K562 (cell line): ENCODE measurements around the gene SETD4. TPM values are rescaled to one million over a fixed set of nuclear protein-coding genes. Genes with fewer than 3 reads are reported as not detected.

Experiments
- BHLHE40 ChIP-seq: IDR thresholded peaks from 2 replicates; pipeline ENCODE4 v1.6.1; 2011; ENCODE audit warnings: low read length, improper control_type of control experiment
- DDX20 ChIP-seq: fragments of 450-650 bp; IDR thresholded peaks from 2 replicates; pipeline ENCODE4 v1.6.1; 2016; ENCODE audit warnings: missing genetic modification characterization, low read depth, mild to moderate bottlenecking, missing compliant biosample characterization, moderate library complexity
- FIP1L1 ChIP-seq: fragments of 200-400 bp; formaldehyde crosslinking; IDR thresholded peaks from 2 replicates; pipeline ENCODE4 v1.6.1; 2018; ENCODE audit warnings: mild to moderate bottlenecking, low read depth, low read length; ENCODE audit not compliant: poor library complexity, severe bottlenecking
- MYC ChIP-seq, 2 experiments: fragments of 250-450 bp in 1 of 2; sonication (Bioruptor Pico) in 1 of 2; IDR thresholded peaks; 2 replicates each; pipeline versions ENCODE4 v1.5.1 to v1.6.1; 2012 to 2021; ENCODE audit warnings: low read depth in 2 of 2, borderline replicate concordance in 1 of 2, improper control_type of control experiment in 1 of 2, low read length in 1 of 2, mild to moderate bottlenecking in 1 of 2, moderate library complexity in 1 of 2
- PHF8 ChIP-seq: fragments of 200-600 bp; sonication (generic); IDR thresholded peaks from 2 replicates; pipeline ENCODE4 v1.6.1; 2012; ENCODE audit warnings: mixed run types, mild to moderate bottlenecking, inconsistent platforms, low read length, moderate library complexity, borderline replicate concordance
- RAD21 ChIP-seq, 2 experiments: fragments of 250-450 bp in 1 of 2; fragments of 450-650 bp in 1 of 2; sonication (Bioruptor Pico) in 1 of 2; formaldehyde crosslinking in 1 of 2; IDR thresholded peaks in 1 of 2; conservative IDR thresholded peaks in 1 of 2; 2 replicates each; pipeline versions ENCODE4 v1.4.0 to v1.8.0; 2020 to 2022; ENCODE audit warnings: mild to moderate bottlenecking in 2 of 2, moderate library complexity in 1 of 2
- STAG1 ChIP-seq: sonication (generic); formaldehyde crosslinking; IDR thresholded peaks from 2 replicates; pipeline ENCODE4 v1.5.0; 2020; ENCODE audit warnings: missing genetic modification reagents, borderline replicate concordance
- ZNF140 ChIP-seq: fragments of 250-450 bp; sonication (Bioruptor Pico); IDR thresholded peaks from 2 replicates; pipeline ENCODE4 v1.8.0; 2021; ENCODE audit warnings: moderate library complexity, mild to moderate bottlenecking, inconsistent platforms
- polyA plus RNA-seq, 8 experiments: library from polyadenylated mRNA; depleted of rRNA in 4 of 8; stranded (reverse) in 5 of 8; unstranded in 3 of 8; fragments of >200 nt; fragmentation: Nextera tagmentation in 2 of 8; fragmentation: Illumina TruSeq in 1 of 8; extraction: Ambion mirVana in 2 of 8; extraction: Trizol in 1 of 8; gene quantifications; 2 replicates each; pipeline versions ENCODE4 v1.2.1 to v1.2.3, GENCODE V29; 2011 to 2014; ENCODE audit warnings: inconsistent platforms in 1 of 8, missing spikeins in 1 of 8
- total RNA-seq, 7 experiments: library from RNA; depleted of rRNA in 6 of 7; stranded (reverse); fragments of >200 nt in 6 of 7; fragmentation: Illumina TruSeq in 2 of 7; extraction: Trizol in 2 of 7; gene quantifications; 2 replicates each; pipeline versions ENCODE4 v1.2.1 to v1.2.3, GENCODE V29; 2011 to 2021; ENCODE audit warnings: low replicate concordance in 1 of 7
- TF ChIP-seq, protein P1 (sequence below), 2 experiments: fragments of 450-650 bp; formaldehyde crosslinking in 1 of 2; IDR thresholded peaks; 2 replicates each; pipeline versions ENCODE4 v1.4.0 to v1.6.1; 2014 to 2020; ENCODE audit warnings: mild to moderate bottlenecking in 2 of 2, borderline replicate concordance in 1 of 2, low read depth in 1 of 2
- TF ChIP-seq, protein P2 (sequence below): fragments of 450-650 bp; formaldehyde crosslinking; IDR thresholded peaks from 2 replicates; pipeline ENCODE4 v1.4.0; 2020; ENCODE audit warnings: mild to moderate bottlenecking, moderate library complexity
- TF ChIP-seq, protein P3 (sequence below): sonication (generic); IDR thresholded peaks from 2 replicates; pipeline ENCODE4 v1.6.1; 2016
- TF ChIP-seq, protein P4 (sequence below), 2 experiments: fragments of 250-450 bp in 1 of 2; fragments of 450-650 bp in 1 of 2; sonication (Bioruptor Pico) in 1 of 2; IDR thresholded peaks; 2 replicates each; pipeline versions ENCODE4 v1.6.1 to v1.8.0; 2016 to 2021; ENCODE audit warnings: mild to moderate bottlenecking in 2 of 2, moderate library complexity in 2 of 2, missing compliant biosample characterization in 1 of 2, missing genetic modification characterization in 1 of 2

The SETD4 gene
- total and polyA plus RNA-seq, 9 of the 15 experiments (the other 6 are each of a cell fraction or from before 2014, with no cell fraction given): 16.1 to 51.3 (median 25.7) TPM

DNA sequence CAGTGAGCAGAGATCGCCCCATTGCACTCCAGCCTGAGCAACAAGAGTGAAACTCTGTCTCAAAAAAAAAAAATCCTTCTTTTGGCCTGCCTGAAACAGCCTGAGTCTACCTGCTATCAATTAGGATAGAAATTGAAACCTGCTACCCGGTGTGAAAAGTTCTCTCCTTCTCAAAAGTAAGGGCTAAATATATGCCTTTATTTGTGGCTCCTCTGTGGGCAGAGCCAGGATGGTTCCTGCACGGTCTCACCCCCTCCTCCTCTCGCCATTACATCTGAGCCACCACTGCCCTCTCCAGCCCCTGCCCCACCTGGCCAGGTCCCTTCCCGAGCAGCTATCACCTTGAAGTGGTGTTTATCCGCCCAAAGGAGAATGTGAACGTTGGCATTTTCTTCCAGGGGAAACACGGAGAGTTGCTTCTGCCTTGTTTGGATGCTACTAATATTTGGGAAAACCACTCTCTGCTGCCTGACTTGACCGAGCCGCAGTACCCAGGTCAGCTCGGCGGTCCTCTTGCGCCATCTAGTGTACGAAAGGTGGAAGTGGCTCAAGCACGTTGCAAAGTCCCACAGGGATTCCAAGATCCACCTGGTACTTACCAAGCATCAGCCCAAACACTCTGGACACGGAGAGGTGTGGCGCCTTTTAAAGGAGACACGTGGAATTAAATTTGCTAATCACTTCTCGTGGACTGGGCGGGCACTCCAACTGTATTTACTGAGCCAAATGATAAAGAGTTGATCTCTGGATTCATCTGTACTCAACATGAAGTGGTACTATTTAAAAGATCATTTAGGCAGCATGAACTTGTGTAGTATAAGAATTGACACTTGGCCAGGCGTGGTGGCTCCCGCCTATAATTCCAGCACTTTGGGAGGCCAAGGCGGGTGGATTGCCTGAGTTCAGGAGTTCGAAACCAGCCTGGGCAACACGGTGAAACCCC lies 31.9 kb downstream of the SETD4 start (continued):
- TF ChIP-seq, protein P1, sequence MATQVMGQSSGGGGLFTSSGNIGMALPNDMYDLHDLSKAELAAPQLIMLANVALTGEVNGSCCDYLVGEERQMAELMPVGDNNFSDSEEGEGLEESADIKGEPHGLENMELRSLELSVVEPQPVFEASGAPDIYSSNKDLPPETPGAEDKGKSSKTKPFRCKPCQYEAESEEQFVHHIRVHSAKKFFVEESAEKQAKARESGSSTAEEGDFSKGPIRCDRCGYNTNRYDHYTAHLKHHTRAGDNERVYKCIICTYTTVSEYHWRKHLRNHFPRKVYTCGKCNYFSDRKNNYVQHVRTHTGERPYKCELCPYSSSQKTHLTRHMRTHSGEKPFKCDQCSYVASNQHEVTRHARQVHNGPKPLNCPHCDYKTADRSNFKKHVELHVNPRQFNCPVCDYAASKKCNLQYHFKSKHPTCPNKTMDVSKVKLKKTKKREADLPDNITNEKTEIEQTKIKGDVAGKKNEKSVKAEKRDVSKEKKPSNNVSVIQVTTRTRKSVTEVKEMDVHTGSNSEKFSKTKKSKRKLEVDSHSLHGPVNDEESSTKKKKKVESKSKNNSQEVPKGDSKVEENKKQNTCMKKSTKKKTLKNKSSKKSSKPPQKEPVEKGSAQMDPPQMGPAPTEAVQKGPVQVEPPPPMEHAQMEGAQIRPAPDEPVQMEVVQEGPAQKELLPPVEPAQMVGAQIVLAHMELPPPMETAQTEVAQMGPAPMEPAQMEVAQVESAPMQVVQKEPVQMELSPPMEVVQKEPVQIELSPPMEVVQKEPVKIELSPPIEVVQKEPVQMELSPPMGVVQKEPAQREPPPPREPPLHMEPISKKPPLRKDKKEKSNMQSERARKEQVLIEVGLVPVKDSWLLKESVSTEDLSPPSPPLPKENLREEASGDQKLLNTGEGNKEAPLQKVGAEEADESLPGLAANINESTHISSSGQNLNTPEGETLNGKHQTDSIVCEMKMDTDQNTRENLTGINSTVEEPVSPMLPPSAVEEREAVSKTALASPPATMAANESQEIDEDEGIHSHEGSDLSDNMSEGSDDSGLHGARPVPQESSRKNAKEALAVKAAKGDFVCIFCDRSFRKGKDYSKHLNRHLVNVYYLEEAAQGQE (IDR thresholded peaks at IDR 0.05; ENCODE audit: borderline replicate concordance): peak; percentile 85
- TF ChIP-seq, protein P1 (CRISPR knock-in tag; IDR thresholded peaks at IDR 0.05; ENCODE audit: low read depth): no peak
- TF ChIP-seq BHLHE40: peak; percentile 62
- TF ChIP-seq DDX20 (tag): no peak
- TF ChIP-seq RAD21 (CRISPR knock-in tag; conservative IDR thresholded peaks at IDR 0.05 in 1 of 2, IDR thresholded peaks at IDR 0.05 in 1 of 2): peak; percentile 95 to 96
- TF ChIP-seq MYC (IDR thresholded peaks at IDR 0.05; ENCODE audit: low read depth, low read length): peak; percentile 73
- TF ChIP-seq MYC (CRISPR knock-in tag; IDR thresholded peaks at IDR 0.05; ENCODE audit: borderline replicate concordance, low read depth): no peak
- peak; percentile 96 for TF ChIP-seq STAG1 (CRISPR knock-in tag)
- TF ChIP-seq, protein P2, sequence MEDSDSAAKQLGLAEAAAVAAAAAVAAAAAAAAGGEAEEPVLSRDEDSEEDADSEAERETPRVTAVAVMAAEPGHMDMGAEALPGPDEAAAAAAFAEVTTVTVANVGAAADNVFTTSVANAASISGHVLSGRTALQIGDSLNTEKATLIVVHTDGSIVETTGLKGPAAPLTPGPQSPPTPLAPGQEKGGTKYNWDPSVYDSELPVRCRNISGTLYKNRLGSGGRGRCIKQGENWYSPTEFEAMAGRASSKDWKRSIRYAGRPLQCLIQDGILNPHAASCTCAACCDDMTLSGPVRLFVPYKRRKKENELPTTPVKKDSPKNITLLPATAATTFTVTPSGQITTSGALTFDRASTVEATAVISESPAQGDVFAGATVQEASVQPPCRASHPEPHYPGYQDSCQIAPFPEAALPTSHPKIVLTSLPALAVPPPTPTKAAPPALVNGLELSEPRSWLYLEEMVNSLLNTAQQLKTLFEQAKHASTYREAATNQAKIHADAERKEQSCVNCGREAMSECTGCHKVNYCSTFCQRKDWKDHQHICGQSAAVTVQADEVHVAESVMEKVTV (CRISPR knock-in tag): peak; percentile 91
- TF ChIP-seq, protein P3, sequence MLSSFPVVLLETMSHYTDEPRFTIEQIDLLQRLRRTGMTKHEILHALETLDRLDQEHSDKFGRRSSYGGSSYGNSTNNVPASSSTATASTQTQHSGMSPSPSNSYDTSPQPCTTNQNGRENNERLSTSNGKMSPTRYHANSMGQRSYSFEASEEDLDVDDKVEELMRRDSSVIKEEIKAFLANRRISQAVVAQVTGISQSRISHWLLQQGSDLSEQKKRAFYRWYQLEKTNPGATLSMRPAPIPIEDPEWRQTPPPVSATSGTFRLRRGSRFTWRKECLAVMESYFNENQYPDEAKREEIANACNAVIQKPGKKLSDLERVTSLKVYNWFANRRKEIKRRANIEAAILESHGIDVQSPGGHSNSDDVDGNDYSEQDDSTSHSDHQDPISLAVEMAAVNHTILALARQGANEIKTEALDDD: 0 out of 2 replicates have a peak, but pooled peaks have one; percentile 8
- no peak for TF ChIP-seq FIP1L1
- no peak for TF ChIP-seq ZNF140 (CRISPR knock-in tag)
- TF ChIP-seq, protein P4, sequence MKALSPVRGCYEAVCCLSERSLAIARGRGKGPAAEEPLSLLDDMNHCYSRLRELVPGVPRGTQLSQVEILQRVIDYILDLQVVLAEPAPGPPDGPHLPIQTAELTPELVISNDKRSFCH (CRISPR knock-in tag; IDR thresholded peaks at IDR 0.05): no peak
- TF ChIP-seq, protein P4 (tag; IDR thresholded peaks at IDR 0.05): no peak
- TF ChIP-seq PHF8: no peak
